SK-N-SH treated with all-trans-retinoic acid at 6 μM for 48 hours (cell line): Measurements from ENCODE around the gene CPNE2.

ENCODE experiments used
- CREB5 ChIP-seq: fragments of 250-450 bp; sonication (Bioruptor Pico); IDR thresholded peaks from 2 replicates; pipeline ENCODE4 v1.5.1; 2020; ENCODE audit warnings: low read depth, mild to moderate bottlenecking, moderate library complexity
- GLIS3 ChIP-seq: fragments of 250-450 bp; sonication (Bioruptor Pico); IDR thresholded peaks from 2 replicates; pipeline ENCODE4 v1.5.0; 2020; ENCODE audit warnings: mild to moderate bottlenecking, moderate library complexity
- ISL1 ChIP-seq: fragments of 250-450 bp; sonication (Bioruptor Pico); IDR thresholded peaks from 2 replicates; pipeline ENCODE4 v2.1.2; 2022; ENCODE audit warnings: mild to moderate bottlenecking, moderate library complexity
- PATZ1 ChIP-seq: fragments of 250-450 bp; sonication (Bioruptor Pico); IDR thresholded peaks from 2 replicates; pipeline ENCODE4 v1.8.0; 2020; ENCODE audit warnings: mild to moderate bottlenecking, moderate library complexity, borderline replicate concordance
- TCF4 ChIP-seq: fragments of 250-450 bp; sonication (Bioruptor Pico); IDR thresholded peaks from 2 replicates; pipeline ENCODE4 v1.8.0; 2021; ENCODE audit warnings: mild to moderate bottlenecking, moderate library complexity, borderline replicate concordance
- TOX ChIP-seq: fragments of 250-450 bp; sonication (Bioruptor Pico); IDR thresholded peaks from 2 replicates; pipeline ENCODE4 v1.8.0; 2021; ENCODE audit warnings: mild to moderate bottlenecking, moderate library complexity, borderline replicate concordance
- ZC3H10 ChIP-seq: fragments of 250-450 bp; sonication (Bioruptor Pico); IDR thresholded peaks from 2 replicates; pipeline ENCODE4 v1.5.1; 2021; ENCODE audit warnings: mild to moderate bottlenecking, moderate library complexity
- ZFP3 ChIP-seq: fragments of 250-450 bp; sonication (Bioruptor Pico); IDR thresholded peaks from 2 replicates; pipeline ENCODE4 v1.5.0; 2020; ENCODE audit warnings: mild to moderate bottlenecking, moderate library complexity
- ZFP30 ChIP-seq: fragments of 450-650 bp; formaldehyde crosslinking; IDR thresholded peaks from 2 replicates; pipeline ENCODE4 v1.5.0; 2022; ENCODE audit warnings: mild to moderate bottlenecking, moderate library complexity
- ZNF8 ChIP-seq: fragments of 450-650 bp; formaldehyde crosslinking; IDR thresholded peaks from 2 replicates; pipeline ENCODE4 v1.5.0; 2020; ENCODE audit warnings: mild to moderate bottlenecking, moderate library complexity

GRCh38 chr16:57115168-57115513 is 22.8 kb downstream of the CPNE2 start:
- TF ChIP-seq TCF4 (CRISPR knock-in tag), result no peak
- TF ChIP-seq ZFP30 (CRISPR knock-in tag), result no peak
- no peak for TF ChIP-seq ISL1 (CRISPR knock-in tag)
- TF ChIP-seq TOX, result no peak
- TF ChIP-seq ZNF8 (CRISPR knock-in tag), result no peak
- TF ChIP-seq CREB5, result no peak
- TF ChIP-seq ZFP3 (CRISPR knock-in tag), result no peak
- TF ChIP-seq PATZ1 (CRISPR knock-in tag), result no peak
- no peak for TF ChIP-seq GLIS3 (CRISPR knock-in tag)
- TF ChIP-seq ZC3H10 (CRISPR knock-in tag), result no peak
